Stimulated activated CD4-positive, alpha-beta T cell treated with anti-CD3 and anti-CD28 coated beads, Interleukin-12 subunit alpha, Interleukin-12 subunit beta, amount 100 ng/mL, for 4 hours (primary cell): Measurements from ENCODE around the gene SMIM1.

Experiments
- DNase-seq: peaks from one replicate; pipeline ENCODE4 v3.0.0-alpha.2; 2020

The SMIM1 gene

DNA sequence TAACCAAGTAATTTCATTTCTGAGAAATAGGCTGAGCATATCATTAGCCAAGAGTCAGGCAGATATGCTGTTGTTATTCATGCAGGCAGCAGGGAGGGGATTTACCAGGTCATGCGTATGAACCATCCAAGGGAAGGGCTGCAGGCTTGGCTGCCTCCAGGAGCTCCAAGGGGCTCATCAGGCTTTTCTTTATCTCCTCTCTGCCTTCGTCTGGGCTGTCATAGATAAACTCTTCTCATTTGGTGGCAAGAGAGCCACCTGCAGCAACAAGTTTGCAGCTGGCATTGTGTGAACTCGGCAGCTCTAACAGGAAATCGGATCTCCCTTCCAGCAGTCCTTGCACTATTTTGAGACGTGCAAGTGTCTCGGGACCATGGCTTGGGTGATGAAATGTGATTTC is 12.8 kb upstream of the SMIM1 start:
- no peak for DNase-seq

DNA sequence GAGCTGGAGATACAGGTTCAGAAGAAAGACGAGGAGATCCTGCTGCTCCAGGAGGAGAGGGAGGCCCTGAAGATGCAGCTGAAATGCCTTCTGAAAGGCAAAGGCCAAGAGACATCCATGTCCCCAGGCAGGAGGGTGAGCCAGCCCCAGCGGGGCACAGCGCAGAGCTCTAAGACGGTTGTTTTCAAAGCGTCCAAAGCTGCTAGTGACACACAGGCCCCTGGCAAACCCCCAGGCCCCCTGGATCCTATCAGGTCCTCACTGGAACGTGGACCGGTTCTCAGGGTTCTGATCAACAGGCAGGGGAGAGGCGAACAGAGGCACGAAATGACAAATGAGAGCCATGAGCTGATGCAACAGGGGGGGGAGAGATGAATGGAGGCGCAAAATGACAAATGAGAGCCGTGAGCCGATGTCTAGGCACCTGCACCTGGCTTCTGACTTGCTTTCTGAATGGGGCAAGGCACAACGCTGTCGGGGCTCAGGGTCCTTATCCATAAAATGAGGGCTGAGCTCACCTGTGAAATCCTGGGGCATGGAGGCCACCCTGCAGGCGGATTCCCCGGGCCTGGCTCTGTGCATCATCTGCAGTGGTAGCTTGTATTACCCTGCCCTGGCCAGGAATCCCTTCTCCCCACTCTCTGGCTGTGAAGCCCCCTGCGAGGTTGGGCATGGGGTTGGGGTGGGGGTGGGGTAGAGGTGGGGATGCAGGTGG is 11.1 kb upstream of the SMIM1 start:
- DNase-seq, result no peak

DNA sequence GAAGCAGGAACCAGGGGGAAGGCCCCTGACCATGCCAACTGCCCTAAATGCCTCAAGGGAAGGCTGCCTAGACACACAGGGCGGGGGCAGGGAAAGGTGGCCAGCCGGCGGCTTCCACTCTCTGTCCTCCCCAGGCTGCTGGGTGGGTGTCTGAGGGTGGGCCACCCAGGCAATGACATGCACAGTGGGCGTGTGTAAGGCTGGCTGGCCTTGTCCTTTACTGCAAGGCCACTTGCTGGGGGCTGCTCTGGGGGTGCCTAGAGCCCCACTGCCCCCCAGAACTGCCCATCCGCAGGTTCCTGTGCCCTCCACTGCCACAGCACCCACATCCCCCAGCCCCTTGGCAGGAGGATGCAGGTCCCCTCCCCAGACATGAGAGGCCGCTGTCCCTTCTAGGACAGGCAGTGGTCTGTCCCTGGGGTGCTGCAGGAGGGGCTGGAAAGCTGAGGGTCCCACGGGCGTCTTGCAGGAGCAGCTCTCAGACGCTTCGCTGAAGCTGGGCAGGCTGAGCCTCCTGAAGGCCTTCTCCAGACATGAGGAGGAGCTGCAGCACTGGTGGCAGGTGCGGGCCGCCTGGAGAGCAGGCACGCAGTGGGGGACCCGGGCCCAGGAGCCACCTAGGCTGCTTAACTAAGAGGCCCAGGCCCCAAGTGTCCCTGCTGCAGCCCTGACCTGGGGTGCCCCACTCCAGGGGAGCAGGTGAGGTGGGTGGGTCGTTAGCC is 10.2 kb upstream of the SMIM1 start:
- DNase-seq, result no peak

DNA sequence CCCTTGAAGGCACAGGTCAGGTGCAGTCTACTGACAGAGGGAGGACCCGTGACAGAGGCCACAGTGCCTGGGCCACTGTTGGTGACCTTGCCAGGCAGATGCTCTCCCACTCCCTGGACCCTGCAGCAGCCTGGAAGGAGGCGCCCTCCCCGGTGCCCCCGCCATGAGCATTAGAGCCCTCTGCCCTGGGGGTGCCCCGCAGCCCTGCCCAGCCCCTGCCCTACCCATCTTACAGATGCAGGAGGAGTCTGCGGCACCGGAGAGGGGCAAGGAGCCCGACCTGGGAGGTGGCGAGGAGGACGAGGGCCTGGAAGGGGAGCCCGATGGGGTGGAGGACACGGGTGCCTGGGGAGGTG is 9.7 kb upstream of the SMIM1 start:
- DNase-seq, result no peak

DNA sequence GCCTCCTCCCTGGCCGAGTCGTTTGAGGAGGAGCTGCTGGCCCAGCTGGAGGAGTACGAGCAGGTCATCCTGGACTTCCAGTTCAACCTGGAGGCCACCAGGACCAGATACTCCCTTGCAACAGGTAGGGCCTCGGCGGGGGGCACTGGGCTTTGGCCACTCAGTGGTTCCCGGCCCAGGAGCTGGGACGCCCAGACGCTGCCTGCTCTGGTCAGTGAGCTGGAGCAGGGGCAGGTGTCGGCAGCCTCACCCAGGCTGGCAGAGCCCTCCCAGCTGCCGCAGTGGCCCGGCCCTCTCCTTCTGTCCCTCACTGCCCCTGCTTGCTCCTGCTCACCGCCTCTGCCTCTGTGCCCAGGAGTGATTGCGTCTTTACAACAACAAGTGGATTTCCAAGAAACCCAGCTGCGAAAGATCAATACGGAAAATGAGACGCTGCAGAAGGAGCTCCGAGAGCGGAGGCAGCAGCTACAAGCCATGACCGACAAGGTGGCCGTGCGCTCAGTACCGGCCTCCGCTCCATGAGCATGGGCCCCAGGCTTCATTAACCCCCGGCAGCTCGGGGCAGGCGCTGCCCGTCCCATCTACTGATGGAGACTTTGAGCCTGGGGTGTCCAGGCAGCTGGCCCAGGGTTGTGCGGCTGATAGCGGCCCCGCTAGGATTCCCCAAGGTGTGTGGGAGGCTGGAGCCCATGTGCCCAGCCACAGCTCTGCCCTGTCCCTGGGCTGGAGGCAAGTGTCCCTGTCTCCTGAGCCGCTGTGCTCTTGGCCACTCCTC is 9.0 kb upstream of the SMIM1 start:
- DNase-seq, result no peak

DNA sequence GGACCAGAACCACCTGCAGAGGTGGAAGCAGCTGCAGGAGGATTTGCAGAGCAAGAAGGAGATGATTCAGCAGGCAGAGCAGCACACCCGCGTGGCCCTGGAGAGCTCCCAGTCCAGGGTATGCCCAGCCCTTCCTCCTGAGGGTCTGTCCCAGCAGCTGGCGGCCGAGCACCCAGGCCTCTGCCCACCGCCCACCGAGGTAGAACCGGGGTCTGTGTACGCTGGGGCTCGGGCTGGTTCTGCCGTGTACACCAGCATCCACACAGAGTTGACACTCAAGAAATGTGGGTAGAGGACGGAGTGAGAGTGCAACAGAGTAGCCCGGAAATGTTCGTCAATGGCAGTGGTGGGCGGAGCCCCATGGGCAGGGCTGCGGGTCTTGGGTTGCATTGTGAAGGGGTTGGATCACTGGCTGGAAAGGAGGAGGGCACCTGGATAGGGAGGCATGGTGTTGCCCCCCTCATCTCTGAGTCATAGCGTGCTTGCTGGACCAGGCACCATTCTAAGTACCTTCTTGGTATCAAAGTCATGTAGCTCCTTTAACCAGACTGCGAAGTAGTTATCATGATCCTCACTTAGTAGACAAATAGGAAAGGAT is 5.1 kb upstream of the SMIM1 start:
- DNase-seq, result no peak

DNA sequence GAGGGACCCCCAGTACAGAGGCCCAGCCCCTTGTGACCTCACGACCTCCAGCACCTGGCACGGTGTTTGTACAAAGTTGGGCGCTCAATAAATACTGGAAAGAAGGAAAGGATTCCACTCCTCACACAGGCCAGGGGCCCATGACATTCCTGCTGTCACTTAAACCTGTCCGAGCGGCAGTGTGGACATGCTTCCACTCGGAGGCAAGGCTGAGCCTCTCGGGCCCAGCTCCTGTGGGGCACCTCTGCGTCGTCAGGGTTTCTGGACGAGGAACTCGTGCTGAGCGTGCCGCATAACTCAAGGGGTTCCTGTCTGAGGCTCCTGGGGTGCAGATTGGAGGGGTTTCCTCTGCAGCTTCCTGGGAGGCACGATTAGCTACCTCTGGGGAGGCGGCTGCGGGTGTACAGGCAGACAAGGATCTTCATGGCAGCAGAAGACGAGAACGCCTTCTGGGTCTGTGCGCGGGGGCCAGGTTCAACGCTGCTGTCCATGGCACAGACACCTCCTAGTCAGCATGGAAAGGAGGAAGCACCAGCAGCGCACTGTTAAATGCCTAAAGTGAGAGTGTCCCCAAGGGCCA is 3.6 kb upstream of the SMIM1 start:
- no peak for DNase-seq

DNA sequence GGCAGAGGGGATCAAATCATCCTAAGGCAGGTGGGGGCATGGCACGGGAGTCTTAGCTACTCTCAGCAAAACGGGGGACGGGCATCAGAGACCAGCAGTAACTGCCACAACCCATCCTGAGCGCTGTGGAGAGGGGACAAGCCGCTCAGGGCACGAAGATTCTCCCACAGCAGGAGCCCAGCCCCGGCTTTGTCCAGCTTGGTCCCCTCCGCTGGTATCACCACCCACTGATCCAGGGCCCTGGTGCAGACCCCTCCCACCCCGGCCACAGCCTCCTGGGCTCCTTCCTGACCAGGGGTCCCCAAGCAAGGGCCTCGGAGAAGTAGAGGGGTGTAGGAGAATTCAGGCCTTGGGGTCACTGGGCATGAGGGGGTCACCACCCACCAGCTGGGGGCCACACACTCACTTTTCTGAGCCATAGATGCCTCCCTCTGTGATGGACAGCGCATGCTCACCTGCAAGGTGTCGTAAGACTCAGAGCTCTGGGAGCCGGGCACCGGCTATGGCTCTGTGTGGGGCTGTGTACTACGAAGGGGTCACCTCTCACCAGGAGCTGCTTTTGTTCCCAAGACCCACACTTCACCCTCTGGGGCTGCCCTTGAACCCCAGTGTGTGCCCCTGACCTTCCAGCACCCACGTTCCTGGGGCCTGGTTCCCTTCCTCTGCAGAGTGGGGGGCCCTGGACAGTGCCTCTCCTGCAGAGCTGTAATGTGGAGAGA is 2.3 kb upstream of the SMIM1 start:
- DNase-seq, result no peak

DNA sequence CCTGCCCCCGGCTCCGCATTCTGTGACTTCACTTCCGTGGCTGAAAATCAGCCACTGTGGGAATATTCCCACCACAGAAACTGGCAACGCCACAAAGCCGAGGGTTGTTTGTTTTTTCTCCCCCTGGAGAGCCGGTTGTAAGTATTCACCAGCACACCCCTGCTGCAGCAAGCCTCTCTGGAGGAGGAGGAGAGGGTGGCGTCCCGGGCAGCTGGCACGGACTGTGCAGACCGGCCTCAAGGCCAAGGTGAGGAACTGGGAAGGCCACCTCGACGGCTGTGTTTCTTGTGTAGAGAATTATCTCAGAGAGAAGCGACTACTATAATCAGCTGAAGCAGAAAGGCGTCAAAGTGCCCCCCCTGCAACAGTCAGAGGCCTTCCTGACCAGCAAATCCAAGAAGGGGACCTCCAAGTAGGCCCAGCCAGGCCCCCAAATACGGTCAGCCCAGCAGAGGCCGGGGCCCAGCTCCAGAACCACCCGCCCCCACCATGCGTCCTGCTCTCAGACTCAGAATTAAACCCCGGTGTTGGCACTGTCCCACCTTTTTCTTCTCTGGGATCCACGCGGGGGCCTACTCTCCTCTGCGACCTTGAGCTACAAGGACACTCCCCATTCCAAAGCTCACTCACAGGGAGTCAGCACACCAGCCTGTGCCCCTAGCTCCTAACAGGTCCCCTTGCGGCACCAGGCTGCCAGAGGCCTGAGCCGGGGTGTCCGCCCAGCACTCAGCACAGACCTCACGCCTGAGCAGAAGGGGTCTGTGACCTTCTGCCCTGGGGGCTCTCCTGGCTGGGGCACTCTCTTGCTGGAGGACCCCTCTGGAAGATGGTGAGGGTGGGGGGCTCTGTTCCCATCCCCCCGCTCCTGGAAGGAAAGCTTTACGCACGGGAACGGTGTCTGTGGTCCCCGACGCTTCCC is 1.2 kb upstream of the SMIM1 start:
- DNase-seq, result no peak

DNA sequence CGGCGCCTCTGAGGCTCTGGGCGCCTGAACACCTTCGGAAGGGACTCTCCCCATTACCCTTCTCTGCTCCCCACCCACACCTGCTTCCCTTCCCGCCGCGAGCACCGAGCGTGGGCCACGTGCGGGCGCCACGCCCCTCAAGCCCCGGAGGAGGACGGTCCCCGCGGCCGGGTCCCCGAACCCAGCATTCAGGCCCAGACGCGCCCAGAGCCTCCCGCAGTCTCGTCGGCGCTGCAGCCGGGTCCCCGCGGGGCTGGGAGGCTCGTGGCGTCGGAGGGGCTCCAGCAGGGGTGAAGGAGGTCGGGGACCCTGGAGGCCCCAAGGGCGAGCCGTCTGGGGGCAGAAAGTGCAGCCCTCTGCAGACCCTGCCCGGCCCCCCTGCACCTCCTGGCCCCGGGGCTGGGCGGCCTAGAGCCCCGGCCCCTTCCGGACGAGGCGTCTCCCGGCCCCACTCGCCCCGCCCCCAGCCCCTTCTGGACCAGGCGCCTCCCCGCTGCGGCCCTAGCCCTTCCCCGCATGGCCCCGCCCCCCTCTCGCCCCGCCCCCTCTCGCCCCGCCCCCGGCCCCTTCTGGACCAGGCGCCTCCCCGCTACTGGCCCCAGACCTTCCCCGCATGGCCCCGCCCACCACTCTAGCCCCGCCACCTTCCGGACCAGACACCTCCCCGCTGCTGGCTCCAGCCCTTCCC is 378 bp upstream of the SMIM1 start:
- peak; percentile 83 for DNase-seq

DNA sequence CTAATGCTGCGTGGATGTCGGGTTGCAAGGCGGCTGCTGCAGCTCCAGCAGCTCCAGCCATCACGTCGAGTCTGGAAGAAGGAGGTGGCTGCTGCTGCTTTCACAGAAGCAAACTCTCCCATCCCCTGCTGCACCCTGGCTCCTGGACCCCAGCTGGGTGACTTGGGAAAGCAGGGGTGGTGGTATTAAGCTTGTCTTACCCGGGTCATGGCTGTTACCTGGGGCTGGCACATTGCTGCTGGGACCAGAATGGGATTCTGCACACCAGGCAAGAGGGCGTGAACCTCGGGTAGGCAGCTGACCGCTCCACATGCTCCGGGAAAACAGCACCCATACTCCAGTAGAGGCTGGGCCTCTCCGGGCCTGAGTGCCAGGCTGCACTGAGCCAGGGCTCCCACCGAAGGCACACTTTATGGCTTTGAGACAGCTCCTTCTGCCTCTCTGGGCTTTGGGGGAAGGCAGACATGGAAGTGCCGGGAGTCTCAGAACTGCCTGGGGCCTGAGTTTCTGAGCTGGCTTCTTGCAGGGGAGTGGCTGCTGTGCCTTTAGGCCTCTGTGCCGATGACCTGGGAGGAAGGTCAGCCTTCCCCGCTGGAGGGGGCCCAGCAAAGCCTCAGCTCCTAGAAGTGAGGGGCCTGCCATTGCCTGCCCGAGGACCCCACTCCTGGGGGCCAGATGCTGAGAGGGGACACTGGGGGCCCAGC is 1.2 kb downstream of the SMIM1 start:
- DNase-seq, result no peak

DNA sequence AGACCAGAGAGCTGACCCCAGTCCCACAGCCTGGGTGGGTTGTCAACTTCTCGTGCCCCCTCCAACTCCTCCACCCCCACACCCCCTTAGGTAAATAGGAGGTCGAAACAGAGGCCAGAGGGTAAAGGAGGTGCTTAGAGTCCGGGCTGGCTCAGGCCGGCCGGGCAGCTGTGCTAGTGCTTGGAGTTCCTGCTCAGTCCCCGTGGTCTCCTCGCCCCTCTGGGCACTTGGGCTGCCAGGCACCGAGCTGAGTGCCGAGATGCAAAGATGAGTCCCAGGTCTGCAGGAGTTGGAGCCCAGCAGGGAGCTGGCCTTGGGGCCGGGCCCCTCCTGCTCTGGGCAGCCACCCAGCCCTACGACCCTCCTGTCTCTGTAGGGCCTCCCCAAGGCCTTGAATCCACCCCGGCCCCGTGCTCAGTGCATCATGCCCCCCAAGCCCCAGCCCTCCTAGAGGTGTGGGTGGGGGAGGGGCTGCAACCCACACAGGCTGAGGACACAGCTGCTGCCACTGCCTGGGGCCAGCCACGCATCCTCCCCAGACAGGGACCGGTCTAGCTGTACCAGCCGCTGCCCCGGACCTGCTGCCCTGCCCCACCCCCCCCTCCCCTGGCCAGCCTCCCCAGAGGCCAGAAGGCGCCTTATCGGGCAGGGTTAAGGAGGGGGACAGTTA is 1.9 kb downstream of the SMIM1 start:
- DNase-seq, result no peak

DNA sequence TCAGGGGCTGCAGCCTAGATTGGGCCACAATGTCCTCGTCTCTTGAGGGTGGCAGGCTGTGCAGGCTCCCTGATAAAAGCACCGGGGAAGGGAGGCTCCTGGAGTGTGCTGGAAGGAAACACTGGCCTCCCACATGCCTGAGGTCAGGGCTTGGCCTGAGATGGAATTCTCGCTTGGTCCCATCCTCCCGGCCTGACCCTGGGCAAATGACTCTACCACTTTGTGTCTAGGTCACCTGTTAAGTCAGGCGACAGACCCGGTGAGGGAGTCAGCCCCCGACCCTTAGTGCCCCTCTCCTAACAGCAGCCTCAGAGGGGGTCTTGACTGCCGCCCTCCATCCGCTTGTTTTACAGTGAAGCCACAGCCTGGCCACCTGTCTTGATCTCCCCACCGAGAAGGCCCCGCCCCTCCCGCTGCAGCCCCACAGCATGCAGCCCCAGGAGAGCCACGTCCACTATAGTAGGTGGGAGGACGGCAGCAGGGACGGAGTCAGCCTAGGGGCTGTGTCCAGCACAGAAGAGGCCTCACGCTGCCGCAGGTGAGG is 2.5 kb downstream of the SMIM1 start:
- DNase-seq, result no peak

DNA sequence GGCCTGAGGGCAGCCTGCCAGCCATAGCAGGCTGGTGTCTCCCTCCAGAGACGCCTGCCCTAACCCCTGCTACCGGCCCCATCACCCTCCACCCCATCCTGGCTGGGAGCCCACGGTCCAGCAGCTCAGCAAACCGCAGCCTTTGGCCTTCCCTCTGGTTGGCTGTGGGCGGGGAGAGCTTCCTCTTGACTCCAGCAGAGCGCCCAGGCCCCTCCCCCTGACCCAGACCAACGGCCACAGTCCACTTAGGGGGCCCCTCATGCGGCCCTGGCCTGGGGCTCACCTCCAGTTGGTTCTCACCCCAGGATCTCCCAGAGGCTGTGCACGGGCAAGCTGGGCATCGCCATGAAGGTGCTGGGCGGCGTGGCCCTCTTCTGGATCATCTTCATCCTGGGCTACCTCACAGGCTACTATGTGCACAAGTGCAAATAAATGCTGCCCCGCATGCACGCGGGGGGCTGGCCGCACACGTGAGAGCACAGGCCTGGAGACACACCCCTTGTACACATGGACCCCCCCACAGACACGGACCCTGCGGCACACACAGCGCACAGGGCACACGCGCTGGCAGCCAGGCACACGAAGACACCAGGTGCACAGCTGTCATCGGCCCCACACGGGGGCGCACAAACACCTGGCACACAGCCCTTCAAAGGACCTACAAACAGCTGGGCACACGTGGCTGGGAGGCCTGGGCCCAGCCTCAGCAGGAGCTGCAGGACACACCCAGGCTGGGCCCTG is 3.1 kb downstream of the SMIM1 start:
- peak; percentile 51 for DNase-seq

DNA sequence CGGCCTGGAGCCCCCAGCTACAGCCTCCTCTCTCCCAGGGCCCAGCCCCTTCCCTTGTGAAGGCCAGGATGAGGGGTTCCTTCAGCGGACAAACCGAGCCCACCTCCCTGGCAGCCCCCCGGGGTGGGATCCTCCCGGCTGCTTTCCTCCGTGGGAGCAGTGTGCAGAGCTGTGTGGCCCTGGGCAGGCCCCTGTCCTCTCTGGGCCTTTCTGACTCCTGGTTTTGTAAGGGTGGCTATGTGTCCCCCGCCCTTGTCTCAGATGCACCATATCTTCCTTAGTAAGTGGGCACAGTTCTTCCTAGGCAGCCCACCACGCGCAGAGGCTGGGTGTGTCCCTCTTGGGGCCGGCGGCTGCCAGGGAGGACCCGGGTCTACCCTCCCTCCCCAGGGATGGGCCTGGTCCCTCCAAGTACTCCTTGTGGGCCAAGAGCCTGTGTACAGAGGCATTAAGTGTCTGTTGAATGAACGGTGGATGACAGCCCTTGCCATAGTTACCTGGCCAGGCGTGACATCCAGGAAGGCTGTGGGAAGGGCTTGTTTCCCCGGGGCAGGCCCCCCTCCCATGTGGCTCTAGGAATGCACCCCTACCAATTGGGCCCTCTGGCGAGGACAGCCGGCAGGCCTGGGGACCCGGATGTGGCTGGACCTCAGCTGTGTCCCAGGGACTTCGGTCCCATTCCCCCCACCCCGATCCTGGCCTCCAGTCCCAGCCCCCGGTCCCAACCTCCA is 3.8 kb downstream of the SMIM1 start:
- no peak for DNase-seq

DNA sequence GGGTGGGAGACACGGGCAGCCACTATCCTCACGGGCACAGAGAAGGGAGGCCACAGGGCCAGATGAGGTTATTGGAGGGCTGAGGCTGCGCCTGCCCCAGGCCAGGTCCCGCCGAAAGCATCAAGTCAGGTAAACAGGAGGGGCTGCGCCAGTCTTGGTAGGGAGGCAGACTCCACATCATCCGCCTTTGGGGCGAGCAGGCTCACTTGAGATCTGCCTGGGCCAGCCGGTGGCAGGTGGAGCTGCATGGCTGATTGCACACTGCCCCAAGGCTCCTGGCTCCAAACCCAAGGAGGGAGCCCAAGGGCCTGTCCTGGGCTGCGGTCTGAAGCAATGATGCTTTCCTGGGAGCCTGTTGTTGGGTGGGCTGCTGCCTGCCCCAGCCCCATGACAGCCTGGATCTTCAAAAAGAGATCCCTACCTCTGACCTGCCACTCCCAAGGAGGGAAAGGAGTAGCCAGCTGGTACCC is 4.6 kb downstream of the SMIM1 start:
- no peak for DNase-seq
